A549 (cell line): ENCODE measurements around the gene DCAF11. TPM values are rescaled to one million over a fixed set of nuclear protein-coding genes. Genes with fewer than 3 reads are reported as not detected.

Experiments
- ATAC-seq, 2 experiments: fragments of 200-7000 bp in 1 of 2; fragments of >200 bp in 1 of 2; cut with Nextera tagmentation in 1 of 2; cut with Tn5 transposase in 1 of 2; 3 replicates each; pipeline versions ENCODE4 v1.8.0 to v1.9.1; 2018 to 2020; ENCODE audit warnings: mild to moderate bottlenecking in 1 of 2, moderate library complexity in 1 of 2
- CTCF ChIA-PET: fragments of 300-600 bp; sonication (Branson Sonifier 250); formaldehyde crosslinking; extraction: SDS; loops from one replicate; lab custom pipeline; 2021; ENCODE audit warnings: antibody characterized with exemption, inconsistent platforms; lab: Yijun Ruan, JAX
- POLR2A ChIA-PET: fragments of 350-600 bp; formaldehyde crosslinking; extraction: SDS; loops from one replicate; lab custom pipeline; 2021; ENCODE audit warnings: antibody characterized with exemption, inconsistent platforms; lab: Yijun Ruan, JAX
- DNase-seq, 2 experiments: peaks; one replicate each; pipeline versions ENCODE4 v3.0.0 to v3.0.0-alpha.2; 2011 to 2016; ENCODE audit warnings: low read depth in 1 of 2, low spot score in 1 of 2
- FAIRE-seq: peaks from 2 replicates; lab custom pipeline; 2011; peaks lifted over from hg19 to GRCh38; lab: Jason Lieb, UNC
- H3K27ac ChIP-seq, 2 experiments: fragments of >200 bp; sonication (Bioruptor Twin); formaldehyde crosslinking; 3 replicates each; pipeline ENCODE4 v1.5.1; 2016 to 2017
- H3K4me1 ChIP-seq: fragments of >200 bp; sonication (Bioruptor Twin); formaldehyde crosslinking; 3 replicates; pipeline ENCODE4 v1.6.1; 2016
- H3K4me2 ChIP-seq: fragments of >200 bp; sonication (Bioruptor Twin); formaldehyde crosslinking; 3 replicates; pipeline ENCODE4 v1.6.1; 2016
- H3K4me3 ChIP-seq: fragments of >200 bp; sonication (Bioruptor Twin); formaldehyde crosslinking; 3 replicates; pipeline ENCODE4 v1.5.1; 2016
- H3K9me3 ChIP-seq: fragments of >200 bp; sonication (Bioruptor Twin); formaldehyde crosslinking; 3 replicates; pipeline ENCODE4 v1.6.1; 2016
- BHLHE40 ChIP-seq: IDR thresholded peaks from 2 replicates; pipeline ENCODE4 v1.6.1; 2012; ENCODE audit warnings: low read depth, low read length, inconsistent platforms
- CEBPB ChIP-seq, 2 experiments: fragments of >200 bp in 1 of 2; sonication (Bioruptor Twin) in 1 of 2; formaldehyde crosslinking in 1 of 2; IDR thresholded peaks; 2 replicates each; pipeline ENCODE4 v1.6.1; 2012 to 2016
- CHD2 ChIP-seq: fragments of 150-350 bp; IDR thresholded peaks from 2 replicates; pipeline ENCODE4 v1.6.1; 2014; ENCODE audit warnings: low read length; ENCODE audit not compliant: partially characterized antibody
- CHD4 ChIP-seq: fragments of 200-600 bp; sonication (generic); IDR thresholded peaks from 2 replicates; pipeline ENCODE4 v1.6.1; 2016; ENCODE audit warnings: antibody characterized with exemption, mild to moderate bottlenecking, borderline replicate concordance
- E2F6 ChIP-seq: IDR thresholded peaks from 2 replicates; pipeline ENCODE4 v1.6.1; 2012; ENCODE audit warnings: low read depth, borderline replicate concordance
- EHF ChIP-seq: fragments of 250-450 bp; sonication (Bioruptor Pico); IDR thresholded peaks from 2 replicates; pipeline ENCODE4 v1.5.0; 2020; ENCODE audit warnings: mild to moderate bottlenecking
- ELK1 ChIP-seq: fragments of 150-350 bp; IDR thresholded peaks from 2 replicates; pipeline ENCODE4 v1.6.1; 2014; ENCODE audit warnings: low read depth, mild to moderate bottlenecking, low read length
- FOSB ChIP-seq: fragments of 250-450 bp; sonication (Bioruptor Pico); IDR thresholded peaks from 2 replicates; pipeline ENCODE4 v1.5.0; 2020; ENCODE audit warnings: mild to moderate bottlenecking, moderate library complexity
- HDAC2 ChIP-seq: fragments of 200-600 bp; sonication (generic); IDR thresholded peaks from 2 replicates; pipeline ENCODE4 v1.6.1; 2016
- HES2 ChIP-seq: fragments of >200 bp; sonication (Bioruptor Twin); formaldehyde crosslinking; IDR thresholded peaks from 2 replicates; pipeline ENCODE4 v1.6.1; 2016
- HOXA7 ChIP-seq: fragments of 250-450 bp; sonication (Bioruptor Pico); IDR thresholded peaks from 2 replicates; pipeline ENCODE4 v1.5.0; 2020; ENCODE audit warnings: mild to moderate bottlenecking, moderate library complexity
- HOXB5 ChIP-seq: fragments of 250-450 bp; sonication (Bioruptor Pico); IDR thresholded peaks from 2 replicates; pipeline ENCODE4 v1.5.0; 2020; ENCODE audit warnings: mild to moderate bottlenecking, moderate library complexity
- JUNB ChIP-seq: fragments of >200 bp; sonication (Bioruptor Twin); formaldehyde crosslinking; IDR thresholded peaks from 2 replicates; pipeline ENCODE4 v1.6.1; 2016
- KDM1A ChIP-seq: fragments of 200-600 bp; sonication (generic); IDR thresholded peaks from 2 replicates; pipeline ENCODE4 v1.6.1; 2016; ENCODE audit warnings: low read depth, mild to moderate bottlenecking
- MAX ChIP-seq: IDR thresholded peaks from 2 replicates; pipeline ENCODE4 v1.6.1; 2012
- MYC ChIP-seq: IDR thresholded peaks from 2 replicates; pipeline ENCODE4 v1.6.1; 2012; ENCODE audit warnings: mild to moderate bottlenecking, inconsistent platforms, low read length, improper control_type of control experiment, borderline replicate concordance
- NR3C1 ChIP-seq: fragments of >200 bp; sonication (Bioruptor Twin); formaldehyde crosslinking; IDR thresholded peaks from 3 replicates; pipeline ENCODE4 v1.6.1; 2017
- PHF8 ChIP-seq: fragments of 200-600 bp; sonication (generic); IDR thresholded peaks from 2 replicates; pipeline ENCODE4 v1.6.1; 2016; ENCODE audit warnings: low read depth, mild to moderate bottlenecking, antibody characterized with exemption, moderate library complexity, borderline replicate concordance
- RAD21 ChIP-seq, 2 experiments: fragments of >200 bp in 1 of 2; sonication (Bioruptor Twin) in 1 of 2; formaldehyde crosslinking in 1 of 2; IDR thresholded peaks in 1 of 2; conservative IDR thresholded peaks in 1 of 2; 2 replicates in 1 of 2; 3 replicates in 1 of 2; pipeline ENCODE4 v1.6.1; 2012 to 2018; ENCODE audit warnings: inconsistent platforms in 1 of 2
- RCOR1 ChIP-seq: fragments of 150-350 bp; IDR thresholded peaks from 2 replicates; pipeline ENCODE4 v1.6.1; 2014; ENCODE audit warnings: antibody characterized with exemption, low read length, low read depth
- REST ChIP-seq: fragments of 200-600 bp; sonication (generic); IDR thresholded peaks from 2 replicates; pipeline ENCODE4 v1.6.1; 2016; ENCODE audit warnings: antibody characterized with exemption, mild to moderate bottlenecking, moderate library complexity
- RFX5 ChIP-seq: fragments of 450-650 bp; IDR thresholded peaks from 2 replicates; pipeline ENCODE4 v1.7.1; 2014; ENCODE audit warnings: antibody characterized with exemption, mild to moderate bottlenecking, moderate library complexity
- SMC3 ChIP-seq: fragments of >200 bp; sonication (Bioruptor Twin); formaldehyde crosslinking; IDR thresholded peaks from 3 replicates; pipeline ENCODE4 v1.6.1; 2018; ENCODE audit warnings: inconsistent platforms
- SREBF2 ChIP-seq: fragments of 450-650 bp; IDR thresholded peaks from 2 replicates; pipeline ENCODE4 v1.6.1; 2014; ENCODE audit warnings: mild to moderate bottlenecking, moderate library complexity
- TFCP2L1 ChIP-seq: fragments of 250-450 bp; sonication (Bioruptor Pico); IDR thresholded peaks from 2 replicates; pipeline ENCODE4 v1.5.0; 2021; ENCODE audit warnings: mild to moderate bottlenecking
- ZC3H11A ChIP-seq: fragments of 450-650 bp; IDR thresholded peaks from 2 replicates; pipeline ENCODE4 v1.6.1; 2014; ENCODE audit warnings: antibody characterized with exemption, mild to moderate bottlenecking
- ZNF302 ChIP-seq: fragments of 250-450 bp; sonication (Bioruptor Pico); IDR thresholded peaks from 2 replicates; pipeline ENCODE4 v1.9.0; 2021; ENCODE audit warnings: inconsistent platforms, mild to moderate bottlenecking, moderate library complexity
- ZSCAN20 ChIP-seq: fragments of 250-450 bp; sonication (Bioruptor Pico); IDR thresholded peaks from 2 replicates; pipeline ENCODE4 v1.8.0; 2022; ENCODE audit warnings: mild to moderate bottlenecking, moderate library complexity
- WGBS: methylation state at CpG from one replicate; pipeline ENCODE4 v1.1.6; 2017; ENCODE audit errors: missing lambda C conversion rate; 5-methylcytosine and 5-hydroxymethylcytosine counted together
- polyA plus RNA-seq, 4 experiments: library from polyadenylated mRNA; depleted of rRNA in 3 of 4; stranded (reverse); fragments of >200 nt; fragmentation: RNase III in 1 of 4; extraction: RNeasy Plus Mini Kit Qiagen cat#74134 plus additional on column Dnase treatment in 1 of 4; gene quantifications; 2 replicates in 3 of 4; 3 replicates in 1 of 4; pipeline ENCODE4 v1.2.3, GENCODE V29; 2011 to 2017

The DCAF11 gene
- polyA plus RNA-seq, 2 of the 4 experiments (the other 2 are of a cell fraction), result 27.9 to 30.7 TPM

GRCh38 chr14:24084440-24084839 is 30.1 kb upstream of the DCAF11 start:
- H3K9me3 ChIP-seq, result no peaks in the 10 kb centered on the region
- ChIA-PET POLR2A (no interaction called here), CTCF (interaction anchor here (0.7 to 8.4 kb wide), 6 partner anchors 11 to 201 kb away, joined by 3 to 106 read pairs (median 9); no protein-coding TSS in a partner anchor)
- no peak overlapping the region for H3K4me3 ChIP-seq
- TF ChIP-seq HDAC2, result no peak
- H3K4me1 ChIP-seq, result peaks cover 15% of the 10 kb centered on the region
- no peak overlapping the region for H3K4me2 ChIP-seq
- FAIRE-seq (no peak), DNase-seq (no peak), ATAC-seq (no peak)
- WGBS, result 82% methylated on average over 2 of the region's 2 CpGs
- no peak overlapping the region for H3K27ac ChIP-seq

- DNase-seq (no peak), FAIRE-seq (no peak)
- Histone ChIP-seq H3K9me3 (no peaks in the 10 kb centered on the region), H3K27ac (no peak overlapping the region), H3K4me1 (peaks cover 12% of the 10 kb centered on the region)
- POLR2A ChIA-PET, result no interaction called here
- no peak for TF ChIP-seq JUNB
- no peak for TF ChIP-seq E2F6
- no peak for TF ChIP-seq SMC3
- no peak for TF ChIP-seq HOXB5 (CRISPR knock-in tag)
- TF ChIP-seq RCOR1, result no peak
- no peak for TF ChIP-seq ZSCAN20
- TF ChIP-seq RFX5, result no peak
- no peak for TF ChIP-seq ZNF302 (CRISPR knock-in tag)
- TF ChIP-seq SREBF2, result no peak
- no peak for TF ChIP-seq EHF (CRISPR knock-in tag)
- no peak for TF ChIP-seq HES2
- no peak for TF ChIP-seq BHLHE40
- no peak for TF ChIP-seq MYC
- TF ChIP-seq ZC3H11A, result no peak
- no peak for TF ChIP-seq CEBPB (IDR thresholded peaks at IDR 0.05)
- no peak for TF ChIP-seq KDM1A
- TF ChIP-seq, all 56 proteins: peak for 0
- CTCF ChIA-PET, result interaction anchor here (1.4 to 8.4 kb wide), 6 partner anchors 10 to 28 kb away, joined by 3 to 106 read pairs (median 10); no protein-coding TSS in a partner anchor
- H3K4me3 ChIP-seq, result no peak overlapping the region
- ATAC-seq, result no peak
- WGBS, result 90% methylated on average over 3 of the region's 3 CpGs
- H3K4me2 ChIP-seq, result no peak overlapping the region
Measured at GRCh38 chr14:24085215-24085614, 29.4 kb upstream of the DCAF11 start.

DNA sequence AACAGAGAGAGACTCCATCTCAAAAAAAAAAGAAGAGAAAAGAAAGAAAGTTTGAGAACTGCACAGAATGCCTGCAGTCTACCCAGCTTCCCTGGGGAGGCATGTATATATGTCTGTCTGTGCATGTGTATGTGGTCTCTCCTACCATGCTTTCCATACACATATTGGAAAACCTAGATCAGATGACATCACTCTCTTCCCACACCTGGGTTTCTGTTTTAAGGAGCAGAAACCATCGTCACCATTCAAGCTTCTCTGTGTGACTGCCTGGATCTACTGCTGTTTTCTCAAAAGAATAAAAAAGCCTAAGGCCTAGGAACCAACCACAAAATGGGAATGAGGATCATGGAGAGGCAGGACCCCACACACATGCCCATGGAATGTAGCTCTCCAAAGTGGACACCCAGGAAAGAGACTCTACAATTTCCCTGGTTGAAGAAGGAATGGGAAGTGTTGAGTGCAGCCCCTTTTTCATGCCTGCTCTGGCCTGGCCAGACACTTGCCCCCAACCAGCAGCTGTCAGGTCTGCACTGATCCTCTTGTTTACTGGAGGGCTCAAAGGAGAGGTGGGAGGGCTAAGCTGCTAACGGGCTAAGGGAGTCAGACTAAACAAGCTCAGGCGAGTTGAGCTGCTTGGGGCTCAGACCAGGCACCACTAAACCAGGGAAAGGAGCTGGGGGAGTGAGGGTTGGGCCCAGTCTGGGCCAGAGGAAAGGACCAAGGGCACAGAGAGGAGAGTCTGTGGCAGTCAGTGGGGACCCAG is 28.2 kb upstream of the DCAF11 start:
- DNase-seq (no peak), ATAC-seq (no peak), FAIRE-seq (no peak)
- no peaks in the 10 kb centered on the region for H3K9me3 ChIP-seq
- H3K27ac ChIP-seq, result no peak overlapping the region
- H3K4me2 ChIP-seq, result no peak overlapping the region
- no peak overlapping the region for H3K4me3 ChIP-seq
- TF ChIP-seq NR3C1, result no peak
- no peak for TF ChIP-seq FOSB
- no peak for TF ChIP-seq MAX
- no peak for TF ChIP-seq REST
- no peak for TF ChIP-seq BHLHE40
- no peak for TF ChIP-seq RAD21 (conservative IDR thresholded peaks at IDR 0.05 in 1 of 2, IDR thresholded peaks at IDR 0.05 in 1 of 2)
- no peak for TF ChIP-seq RCOR1
- no peak for TF ChIP-seq ELK1
- TF ChIP-seq ZNF302 (CRISPR knock-in tag), result no peak
- TF ChIP-seq HOXA7 (CRISPR knock-in tag), result no peak
- TF ChIP-seq PHF8, result no peak
- TF ChIP-seq MYC, result no peak
- TF ChIP-seq TFCP2L1 (CRISPR knock-in tag), result no peak
- TF ChIP-seq SREBF2, result no peak
- TF ChIP-seq CHD2, result no peak
- no peak for TF ChIP-seq CHD4
- TF ChIP-seq HES2, result no peak
- H3K4me1 ChIP-seq, result peaks cover 5% of the 10 kb centered on the region
- POLR2A ChIA-PET, result no interaction called here
- CTCF ChIA-PET, result interaction anchor here (0.5 to 8.4 kb wide), 8 partner anchors 11 to 109 kb away, joined by 3 to 106 read pairs (median 6); no protein-coding TSS in a partner anchor
- WGBS, result 59% methylated on average over 3 of the region's 3 CpGs
